Cerebellar nuclear complex (tissue), 1 donor: ENCODE measurements around the gene ACAN.

ENCODE experiments used
- DNase-seq, 2 experiments: peaks; one replicate each; lab custom pipeline; 2025; lab: John Stamatoyannopoulos, UW

Gene ACAN

GRCh38 chr15:88802250-88802990 is 816 bp upstream of the ACAN start:
- DNase-seq, result no peak

GRCh38 chr15:88802991-88803240 is 320 bp upstream of the ACAN start:
- no peak for DNase-seq

- no peak for DNase-seq
Measured at GRCh38 chr15:88803920-88804247, 648 bp downstream of the ACAN start.

GRCh38 chr15:88804257-88804656 is 1.0 kb downstream of the ACAN start:
- no peak for DNase-seq

GRCh38 chr15:88805031-88805780 is 2.0 kb downstream of the ACAN start:
- DNase-seq, result no peak

GRCh38 chr15:88810446-88810845 is 7.2 kb downstream of the ACAN start:
- no peak for DNase-seq

GRCh38 chr15:88812133-88812532 is 8.9 kb downstream of the ACAN start:
- no peak for DNase-seq

- no peak for DNase-seq
Measured at GRCh38 chr15:88813960-88814359, 10.7 kb downstream of the ACAN start.

GRCh38 chr15:88814393-88814792 is 11.2 kb downstream of the ACAN start:
- DNase-seq, result no peak

- no peak for DNase-seq
Measured at GRCh38 chr15:88818920-88819319, 15.7 kb downstream of the ACAN start.

- no peak for DNase-seq
Measured at GRCh38 chr15:88821993-88822392, 18.8 kb downstream of the ACAN start.

- DNase-seq, result no peak
Measured at GRCh38 chr15:88828791-88829190, 25.6 kb downstream of the ACAN start.

- no peak for DNase-seq
Measured at GRCh38 chr15:88830016-88830415, 26.8 kb downstream of the ACAN start.

- no peak for DNase-seq
Measured at GRCh38 chr15:88832820-88833730, 29.8 kb downstream of the ACAN start.

GRCh38 chr15:88833731-88834100 is 30.5 kb downstream of the ACAN start:
- DNase-seq, result no peak

- no peak for DNase-seq
Measured at GRCh38 chr15:88834211-88834812, 31.1 kb downstream of the ACAN start.

GRCh38 chr15:88835119-88835518 is 31.9 kb downstream of the ACAN start:
- no peak for DNase-seq

- no peak for DNase-seq
Measured at GRCh38 chr15:88835646-88836045, 32.4 kb downstream of the ACAN start.

- no peak for DNase-seq
Measured at GRCh38 chr15:88838667-88839066, 35.4 kb downstream of the ACAN start.

GRCh38 chr15:88839146-88839545 is 35.9 kb downstream of the ACAN start:
- no peak for DNase-seq

- no peak for DNase-seq
Measured at GRCh38 chr15:88839961-88840360, 36.7 kb downstream of the ACAN start.

GRCh38 chr15:88841236-88841635 is 38.0 kb downstream of the ACAN start:
- no peak for DNase-seq

- no peak for DNase-seq
Measured at GRCh38 chr15:88842156-88842555, 38.9 kb downstream of the ACAN start.
